H9 (cell line): ENCODE data around the gene CFAP410. TPM values are rescaled to one million over a fixed set of nuclear protein-coding genes. Genes with fewer than 3 reads are reported as not detected.
A peak's percentile ranks its signal among the peaks of the same experiment; 100 is the strongest.

ENCODE experiments used
- DNase-seq: peaks from one replicate; pipeline ENCODE4 v3.0.0-alpha.2; 2017
- H2AFZ ChIP-seq: one replicate; pipeline ENCODE4 v1.6.1; 2013; ENCODE audit warnings: mild to moderate bottlenecking, low read length, control low read depth, moderate library complexity
- H2AK5ac ChIP-seq: 2 replicates; pipeline ENCODE4 v1.6.1; 2013; ENCODE audit warnings: low read length, control low read depth, mixed read lengths; ENCODE audit not compliant: insufficient read length
- H2BK120ac ChIP-seq: one replicate; pipeline ENCODE4 v1.6.1; 2013; ENCODE audit warnings: low read depth, mild to moderate bottlenecking, low read length, control low read depth, inconsistent platforms; ENCODE audit not compliant: poor library complexity, severe bottlenecking
- H2BK12ac ChIP-seq: 2 replicates; pipeline ENCODE4 v1.6.1; 2013; ENCODE audit warnings: low read length, control low read depth, mixed read lengths, low read depth; ENCODE audit not compliant: insufficient read length
- H2BK15ac ChIP-seq: 2 replicates; pipeline ENCODE4 v1.6.1; 2013; ENCODE audit warnings: low read depth, low read length, control low read depth
- H2BK20ac ChIP-seq: one replicate; pipeline ENCODE4 v1.6.1; 2013; ENCODE audit warnings: low read depth, mild to moderate bottlenecking, low read length, control low read depth, inconsistent platforms; ENCODE audit not compliant: poor library complexity, severe bottlenecking
- H2BK5ac ChIP-seq: 2 replicates; pipeline ENCODE4 v1.6.1; 2013; ENCODE audit warnings: low read length, control low read depth, mixed read lengths; ENCODE audit not compliant: insufficient read length
- H3K14ac ChIP-seq: 2 replicates; pipeline ENCODE4 v1.6.1; 2013; ENCODE audit warnings: low read length, control low read depth; ENCODE audit not compliant: insufficient read depth
- H3K18ac ChIP-seq: 2 replicates; pipeline ENCODE4 v1.6.1; 2013; ENCODE audit warnings: low read depth, mild to moderate bottlenecking, mixed read lengths, low read length, control low read depth; ENCODE audit not compliant: insufficient read length
- H3K23ac ChIP-seq: 2 replicates; pipeline ENCODE4 v1.6.1; 2013; ENCODE audit warnings: low read length, control low read depth, mixed read lengths, low read depth; ENCODE audit not compliant: insufficient read length
- H3K23me2 ChIP-seq: 2 replicates; pipeline ENCODE4 v1.6.1; 2013; ENCODE audit warnings: low read depth, mild to moderate bottlenecking, mixed read lengths, low read length, control low read depth; ENCODE audit not compliant: insufficient read length, poor library complexity, severe bottlenecking
- H3K27ac ChIP-seq: 2 replicates; pipeline ENCODE4 v1.5.1; 2013; ENCODE audit warnings: low read length, control low read depth, mixed read lengths, low read depth; ENCODE audit not compliant: insufficient read length
- H3K27me3 ChIP-seq: 2 replicates; pipeline ENCODE4 v1.6.1; 2013; ENCODE audit warnings: low read length, control low read depth, inconsistent platforms; ENCODE audit not compliant: insufficient read depth
- H3K4ac ChIP-seq: 2 replicates; pipeline ENCODE4 v1.6.1; 2013; ENCODE audit warnings: low read depth, mild to moderate bottlenecking, control low read depth, inconsistent platforms, low read length, moderate library complexity
- H3K4me1 ChIP-seq: 2 replicates; pipeline ENCODE4 v1.6.1; 2013; ENCODE audit warnings: low read length, control low read depth, inconsistent platforms; ENCODE audit not compliant: insufficient read depth
- H3K4me2 ChIP-seq: 2 replicates; pipeline ENCODE4 v1.6.1; 2013; ENCODE audit warnings: low read length, control low read depth, mixed read lengths; ENCODE audit not compliant: insufficient read length, insufficient read depth
- H3K56ac ChIP-seq: 2 replicates; pipeline ENCODE4 v1.6.1; 2013; ENCODE audit warnings: low read depth, mild to moderate bottlenecking, mixed read lengths, low read length, control low read depth; ENCODE audit not compliant: insufficient read length
- H3K79me1 ChIP-seq: 2 replicates; pipeline ENCODE4 v1.6.1; 2013; ENCODE audit warnings: low read depth, mild to moderate bottlenecking, moderate library complexity, low read length, control low read depth, inconsistent platforms; ENCODE audit not compliant: insufficient read depth, poor library complexity, severe bottlenecking
- H3K79me2 ChIP-seq: 2 replicates; pipeline ENCODE4 v1.6.1; 2013; ENCODE audit warnings: low read length, control low read depth, inconsistent platforms; ENCODE audit not compliant: insufficient read depth
- H3K9ac ChIP-seq: 2 replicates; pipeline ENCODE4 v1.6.1; 2013; ENCODE audit warnings: low read length, control low read depth, mixed read lengths; ENCODE audit not compliant: insufficient read length; ENCODE audit errors: extremely low read depth
- H3K9me3 ChIP-seq: one replicate; pipeline ENCODE4 v1.6.1; 2013; ENCODE audit warnings: low read depth, low read length, inconsistent platforms; ENCODE audit not compliant: control insufficient read depth
- H3T11ph ChIP-seq: one replicate; pipeline ENCODE4 v1.6.1; 2013; ENCODE audit warnings: mild to moderate bottlenecking, low read length, control low read depth, inconsistent platforms
- H4K20me1 ChIP-seq: one replicate; pipeline ENCODE4 v1.6.1; 2013; ENCODE audit not compliant: control insufficient read depth, insufficient read length, insufficient read depth
- H4K5ac ChIP-seq: 2 replicates; pipeline ENCODE4 v1.6.1; 2013; ENCODE audit warnings: low read depth, mild to moderate bottlenecking, mixed read lengths, low read length, control low read depth; ENCODE audit not compliant: insufficient read length
- H4K8ac ChIP-seq: replicated peaks from 2 replicates; pipeline ENCODE4 v1.6.1; 2013; ENCODE audit warnings: low read length, control low read depth, mixed read lengths, low read depth; ENCODE audit not compliant: insufficient read length
- H4K91ac ChIP-seq: 2 replicates; pipeline ENCODE4 v1.6.1; 2013; ENCODE audit warnings: low read depth, mild to moderate bottlenecking, moderate library complexity, mixed read lengths, low read length, control low read depth; ENCODE audit not compliant: insufficient read length
- H3K27ac Mint-ChIP-seq, 3 experiments: 2 replicates in 2 of 3; 3 replicates in 1 of 3; pipeline ENCODE4 v1.8.0; 2020 to 2021; ENCODE audit warnings: mixed read lengths in 3 of 3, mild to moderate bottlenecking in 1 of 3, moderate library complexity in 1 of 3
- H3K27me3 Mint-ChIP-seq: 2 replicates; pipeline ENCODE4 v1.8.0; 2021; ENCODE audit warnings: low read depth, mild to moderate bottlenecking, moderate library complexity, mixed read lengths
- H3K36me3 Mint-ChIP-seq, 3 experiments: 2 replicates in 2 of 3; 3 replicates in 1 of 3; pipeline ENCODE4 v1.8.0; 2020 to 2021; ENCODE audit warnings: low read depth in 3 of 3, mixed read lengths in 3 of 3; ENCODE audit not compliant: insufficient read depth in 1 of 3
- H3K4me1 Mint-ChIP-seq, 2 experiments: 2 replicates each; pipeline ENCODE4 v1.8.0; 2020; ENCODE audit warnings: mixed read lengths in 2 of 2
- H3K4me3 Mint-ChIP-seq, 2 experiments: 2 replicates in 1 of 2; 3 replicates in 1 of 2; pipeline ENCODE4 v1.8.0; 2020 to 2021; ENCODE audit warnings: mild to moderate bottlenecking in 2 of 2, mixed read lengths in 2 of 2, moderate library complexity in 1 of 2
- H3K9me3 Mint-ChIP-seq, 2 experiments: 2 replicates in 1 of 2; 3 replicates in 1 of 2; pipeline ENCODE4 v1.8.0; 2020; ENCODE audit warnings: mild to moderate bottlenecking in 2 of 2, mixed read lengths in 2 of 2, moderate library complexity in 1 of 2
- CTCF ChIP-seq: fragments of 200-600 bp; sonication (generic); conservative IDR thresholded peaks from 3 replicates; pipeline ENCODE4 v1.8.0; 2021; ENCODE audit warnings: antibody characterized with exemption, mild to moderate bottlenecking
- WGBS: extraction: QIAGEN DNeasy Blood & Tissue Kit; methylation state at CpG from one replicate; pipeline ENCODE4 v1.1.7; 2013; ENCODE audit warnings: missing lambda C conversion rate, low lambda C conversion rate, mixed read lengths; ENCODE audit not compliant: insufficient read length; ENCODE audit errors: extremely low coverage; 5-methylcytosine and 5-hydroxymethylcytosine counted together
- total RNA-seq: library from RNA; stranded (reverse); gene quantifications from 2 replicates; pipeline ENCODE4 v1.2.1, GENCODE V29; 2021

Gene CFAP410
- total RNA-seq, 1 experiment from 2014 or later, result 17.0 TPM

GRCh38 chr21:44366586-44367211 is 27.5 kb upstream of the CFAP410 start:
- H3K56ac ChIP-seq, result no peak overlapping the region
- H2BK12ac ChIP-seq, result no peak overlapping the region
- no peak overlapping the region for H3T11ph ChIP-seq
- peaks cover 37% of the 10 kb centered on the region for H3K27me3 Mint-ChIP-seq
- H2AK5ac ChIP-seq, result no peak overlapping the region
- no peak for TF ChIP-seq CTCF
- H3K27ac ChIP-seq, result no peak overlapping the region
- no peak overlapping the region for H2BK15ac ChIP-seq
- H3K9ac ChIP-seq, result no peak overlapping the region
- H2BK120ac ChIP-seq, result no peak overlapping the region
- no peak overlapping the region for H4K8ac ChIP-seq
- no peak overlapping the region for H3K4ac ChIP-seq
- H3K4me3 Mint-ChIP-seq, result peak overlapping the region in 1 of 2 experiments; percentile 35; a peak in 1 of 5 replicates
- peaks cover 3% of the 10 kb centered on the region for H3K23me2 ChIP-seq
- H4K5ac ChIP-seq, result no peak overlapping the region
- no peaks in the 10 kb centered on the region for H4K20me1 ChIP-seq
- H2BK5ac ChIP-seq, result no peak overlapping the region
- H3K27me3 ChIP-seq, result peaks cover 4% of the 10 kb centered on the region; the same call in 1 of the 2 replicates
- no peak overlapping the region for H4K91ac ChIP-seq
- H3K79me2 ChIP-seq, result no peaks in the 10 kb centered on the region
- no peaks in the 10 kb centered on the region; a peak in 1 of 7 replicates for H3K36me3 Mint-ChIP-seq
- H3K9me3 Mint-ChIP-seq, result peaks cover 2 to 5% of the 10 kb centered on the region in 2 experiments; a peak in 3 of 5 replicates
- no peak overlapping the region for H3K27ac Mint-ChIP-seq
- H3K14ac ChIP-seq, result no peak overlapping the region
- no peak overlapping the region for H3K4me2 ChIP-seq
- no CpG with 5 or more reads among the region's 28 CpGs for WGBS
- H3K4me1 Mint-ChIP-seq, result peaks cover 2 to 9% of the 10 kb centered on the region in 2 experiments; a peak in 2 of 4 replicates
- no peaks in the 10 kb centered on the region for H3K79me1 ChIP-seq
- peak; percentile 18 for DNase-seq
- H2AFZ ChIP-seq, result no peak overlapping the region
- no peak overlapping the region for H3K18ac ChIP-seq
- no peaks in the 10 kb centered on the region for H3K4me1 ChIP-seq
- H2BK20ac ChIP-seq, result no peak overlapping the region
- no peak overlapping the region for H3K23ac ChIP-seq
- no peaks in the 10 kb centered on the region for H3K9me3 ChIP-seq
